ENCODE measurements around the gene PTPRB.

Gene PTPRB

GRCh38 chr12:70628701-70629480 lies 8.3 kb downstream of the PTPRB start:
- CTCF ChIA-PET = interaction anchor here (1.6 kb wide), 1 partner anchor 10 kb away, joined by 3 read pairs; no protein-coding TSS in a partner anchor
- WGBS (ENCODE audit: insufficient coverage) = 100% methylated on average over 3 of the region's 3 CpGs
- DNase-seq = no peak

GRCh38 chr12:70627677-70628076 lies 9.6 kb downstream of the PTPRB start:
- 100% methylated on average over 5 of the region's 5 CpGs for WGBS (ENCODE audit: insufficient coverage)

More at GRCh38 chr12:70628701-70629480, 8.3 kb downstream of the PTPRB start:
- no peaks in the 10 kb centered on the region for H3K27me3 ChIP-seq (replicated peaks in 2 of 5; ENCODE audit: control insufficient read depth in 4 of 5, insufficient read depth in 5 of 5, low read length in 4 of 5)
- no peaks in the 10 kb centered on the region for H3K36me3 ChIP-seq (ENCODE audit: control insufficient read depth in 4 of 4, insufficient read depth in 4 of 4, low read length in 3 of 4)
- no peak overlapping the region for H3K27ac ChIP-seq (ENCODE audit: insufficient read depth in 1 of 2, low read depth in 1 of 2, low read length in 2 of 2, poor library complexity in 1 of 2, severe bottlenecking in 2 of 2)
- H3K4me1 ChIP-seq (ENCODE audit: control extremely low read depth in 1 of 4, control insufficient read depth in 4 of 4, insufficient read depth in 4 of 4, low read length in 3 of 4) = no peaks in the 10 kb centered on the region
- H3K9me3 ChIP-seq (ENCODE audit: control extremely low read depth in 1 of 5, control insufficient read depth in 4 of 5, insufficient read depth in 2 of 5, low read depth in 1 of 5, low read length in 4 of 5) = no peaks in the 10 kb centered on the region
- POLR2A ChIA-PET = no interaction called here
- no peak overlapping the region for H3K4me3 ChIP-seq (ENCODE audit: control insufficient read depth in 1 of 7, extremely low read depth in 1 of 7, insufficient read depth in 4 of 7, low read depth in 2 of 7, low read length in 6 of 7)

GRCh38 chr12:70626180-70626579 lies 11.0 kb downstream of the PTPRB start:
- H3K27ac ChIP-seq (ENCODE audit: insufficient read depth in 1 of 2, low read depth in 1 of 2, low read length in 2 of 2, poor library complexity in 1 of 2, severe bottlenecking in 2 of 2) = no peak overlapping the region
- no peak overlapping the region for H3K4me3 ChIP-seq (ENCODE audit: control insufficient read depth in 1 of 7, extremely low read depth in 1 of 7, insufficient read depth in 4 of 7, low read depth in 2 of 7, low read length in 6 of 7)
- no peak for DNase-seq
- no peaks in the 10 kb centered on the region for H3K4me1 ChIP-seq (ENCODE audit: control extremely low read depth in 1 of 4, control insufficient read depth in 4 of 4, insufficient read depth in 4 of 4, low read length in 3 of 4)
- WGBS (ENCODE audit: insufficient coverage) = no CpG with 5 or more reads among the region's 3 CpGs
- H3K9me3 ChIP-seq (ENCODE audit: control extremely low read depth in 1 of 5, control insufficient read depth in 4 of 5, insufficient read depth in 2 of 5, low read depth in 1 of 5, low read length in 4 of 5) = no peaks in the 10 kb centered on the region
- no peaks in the 10 kb centered on the region for H3K36me3 ChIP-seq (ENCODE audit: control insufficient read depth in 4 of 4, insufficient read depth in 4 of 4, low read length in 3 of 4)
- ChIA-PET CTCF (no interaction called here), POLR2A (no interaction called here)
- H3K27me3 ChIP-seq (replicated peaks in 2 of 5; ENCODE audit: control insufficient read depth in 4 of 5, insufficient read depth in 5 of 5, low read length in 4 of 5) = no peaks in the 10 kb centered on the region

More at GRCh38 chr12:70627677-70628076, 9.6 kb downstream of the PTPRB start:
- Histone ChIP-seq H3K4me1 (ENCODE audit: control extremely low read depth in 1 of 4, control insufficient read depth in 4 of 4, insufficient read depth in 4 of 4, low read length in 3 of 4) (no peaks in the 10 kb centered on the region), H3K27ac (ENCODE audit: insufficient read depth in 1 of 2, low read depth in 1 of 2, low read length in 2 of 2, poor library complexity in 1 of 2, severe bottlenecking in 2 of 2) (no peak overlapping the region), H3K27me3 (replicated peaks in 2 of 5; ENCODE audit: control insufficient read depth in 4 of 5, insufficient read depth in 5 of 5, low read length in 4 of 5) (no peaks in the 10 kb centered on the region), H3K36me3 (ENCODE audit: control insufficient read depth in 4 of 4, insufficient read depth in 4 of 4, low read length in 3 of 4) (no peaks in the 10 kb centered on the region), H3K4me3 (ENCODE audit: control insufficient read depth in 1 of 7, extremely low read depth in 1 of 7, insufficient read depth in 4 of 7, low read depth in 2 of 7, low read length in 6 of 7) (no peak overlapping the region), H3K9me3 (ENCODE audit: control extremely low read depth in 1 of 5, control insufficient read depth in 4 of 5, insufficient read depth in 2 of 5, low read depth in 1 of 5, low read length in 4 of 5) (no peaks in the 10 kb centered on the region)
- POLR2A ChIA-PET = no interaction called here
- DNase-seq = no peak
- CTCF ChIA-PET = no interaction called here

GRCh38 chr12:70619471-70620152 lies 17.6 kb downstream of the PTPRB start:
- no peak overlapping the region for H3K27ac ChIP-seq (ENCODE audit: insufficient read depth in 1 of 2, low read depth in 1 of 2, low read length in 2 of 2, poor library complexity in 1 of 2, severe bottlenecking in 2 of 2)
- H3K9me3 ChIP-seq (ENCODE audit: control extremely low read depth in 1 of 5, control insufficient read depth in 4 of 5, insufficient read depth in 2 of 5, low read depth in 1 of 5, low read length in 4 of 5) = no peaks in the 10 kb centered on the region
- no peak for DNase-seq
- no peaks in the 10 kb centered on the region for H3K27me3 ChIP-seq (replicated peaks in 2 of 5; ENCODE audit: control insufficient read depth in 4 of 5, insufficient read depth in 5 of 5, low read length in 4 of 5)
- no peaks in the 10 kb centered on the region for H3K36me3 ChIP-seq (ENCODE audit: control insufficient read depth in 4 of 4, insufficient read depth in 4 of 4, low read length in 3 of 4)
- H3K4me1 ChIP-seq (ENCODE audit: control extremely low read depth in 1 of 4, control insufficient read depth in 4 of 4, insufficient read depth in 4 of 4, low read length in 3 of 4) = no peaks in the 10 kb centered on the region
- 100% methylated on average over 3 of the region's 5 CpGs for WGBS (ENCODE audit: insufficient coverage)
- CTCF ChIA-PET = interaction anchor here (0.7 to 1.5 kb wide), 2 partner anchors 49 to 139 kb away, joined by 3 read pairs; no protein-coding TSS in a partner anchor
- POLR2A ChIA-PET = no interaction called here
- no peak overlapping the region for H3K4me3 ChIP-seq (ENCODE audit: control insufficient read depth in 1 of 7, extremely low read depth in 1 of 7, insufficient read depth in 4 of 7, low read depth in 2 of 7, low read length in 6 of 7)

GRCh38 chr12:70618371-70618770 lies 18.9 kb downstream of the PTPRB start:
- no peak for DNase-seq
- Histone ChIP-seq H3K27me3 (replicated peaks in 2 of 5; ENCODE audit: control insufficient read depth in 4 of 5, insufficient read depth in 5 of 5, low read length in 4 of 5) (peaks cover 0 to 3% (median 0%) of the 10 kb centered on the region in 5 experiments), H3K36me3 (ENCODE audit: control insufficient read depth in 4 of 4, insufficient read depth in 4 of 4, low read length in 3 of 4) (no peaks in the 10 kb centered on the region), H3K9me3 (ENCODE audit: control extremely low read depth in 1 of 5, control insufficient read depth in 4 of 5, insufficient read depth in 2 of 5, low read depth in 1 of 5, low read length in 4 of 5) (no peaks in the 10 kb centered on the region), H3K4me1 (ENCODE audit: control extremely low read depth in 1 of 4, control insufficient read depth in 4 of 4, insufficient read depth in 4 of 4, low read length in 3 of 4) (no peaks in the 10 kb centered on the region), H3K4me3 (ENCODE audit: control insufficient read depth in 1 of 7, extremely low read depth in 1 of 7, insufficient read depth in 4 of 7, low read depth in 2 of 7, low read length in 6 of 7) (no peak overlapping the region), H3K27ac (ENCODE audit: insufficient read depth in 1 of 2, low read depth in 1 of 2, low read length in 2 of 2, poor library complexity in 1 of 2, severe bottlenecking in 2 of 2) (no peak overlapping the region)
- ChIA-PET POLR2A (no interaction called here), CTCF (interaction anchor here (1.2 kb wide), 1 partner anchor 718 kb away, joined by 3 read pairs; no protein-coding TSS in a partner anchor)
- no CpG with 5 or more reads among the region's 4 CpGs for WGBS (ENCODE audit: insufficient coverage)

GRCh38 chr12:70617450-70617849 lies 19.8 kb downstream of the PTPRB start:
- no peak overlapping the region for H3K4me3 ChIP-seq (ENCODE audit: control insufficient read depth in 1 of 7, extremely low read depth in 1 of 7, insufficient read depth in 4 of 7, low read depth in 2 of 7, low read length in 6 of 7)
- H3K36me3 ChIP-seq (ENCODE audit: control insufficient read depth in 4 of 4, insufficient read depth in 4 of 4, low read length in 3 of 4) = no peaks in the 10 kb centered on the region
- ChIA-PET CTCF (interaction anchor here (1.2 kb wide), 1 partner anchor 717 kb away, joined by 3 read pairs; no protein-coding TSS in a partner anchor), POLR2A (no interaction called here)
- H3K4me1 ChIP-seq (ENCODE audit: control extremely low read depth in 1 of 4, control insufficient read depth in 4 of 4, insufficient read depth in 4 of 4, low read length in 3 of 4) = no peaks in the 10 kb centered on the region
- H3K9me3 ChIP-seq (ENCODE audit: control extremely low read depth in 1 of 5, control insufficient read depth in 4 of 5, insufficient read depth in 2 of 5, low read depth in 1 of 5, low read length in 4 of 5) = no peaks in the 10 kb centered on the region
- H3K27me3 ChIP-seq (replicated peaks in 2 of 5; ENCODE audit: control insufficient read depth in 4 of 5, insufficient read depth in 5 of 5, low read length in 4 of 5) = peaks cover 0 to 7% (median 0%) of the 10 kb centered on the region in 5 experiments
- 100% methylated on average over 1 of the region's 4 CpGs for WGBS (ENCODE audit: insufficient coverage)
- no peak for DNase-seq
- H3K27ac ChIP-seq (ENCODE audit: insufficient read depth in 1 of 2, low read depth in 1 of 2, low read length in 2 of 2, poor library complexity in 1 of 2, severe bottlenecking in 2 of 2) = no peak overlapping the region

Measured in common myeloid progenitor, CD34-positive (primary cell).